KG1 (cell line): Measurements from ENCODE around the gene SLC12A5.
A peak's percentile ranks its signal among the peaks of the same experiment; 100 is the strongest.

Experiments used
- DNase-seq: peaks from one replicate; lab custom pipeline; 2025; lab: John Stamatoyannopoulos, UW

The SLC12A5 gene

GRCh38 chr20:46006022-46006705 lies 22.9 kb upstream of the SLC12A5 start:
- DNase-seq, result no peak

GRCh38 chr20:46006964-46007363 lies 22.1 kb upstream of the SLC12A5 start:
- DNase-seq, result no peak

- DNase-seq, result no peak
Observed at GRCh38 chr20:46007671-46008070, 21.3 kb upstream of the SLC12A5 start.

GRCh38 chr20:46009816-46010215 lies 19.2 kb upstream of the SLC12A5 start:
- no peak for DNase-seq

- no peak for DNase-seq
Observed at GRCh38 chr20:46010491-46011391, 18.3 kb upstream of the SLC12A5 start.

- no peak for DNase-seq
Observed at GRCh38 chr20:46011631-46012482, 17.2 kb upstream of the SLC12A5 start.

- no peak for DNase-seq
Observed at GRCh38 chr20:46012921-46013320, 16.1 kb upstream of the SLC12A5 start.

GRCh38 chr20:46013322-46013828 lies 15.6 kb upstream of the SLC12A5 start:
- no peak for DNase-seq

- peak; percentile 47 for DNase-seq
Observed at GRCh38 chr20:46013829-46014516, 15.0 kb upstream of the SLC12A5 start.

GRCh38 chr20:46014517-46015396 lies 14.3 kb upstream of the SLC12A5 start:
- no peak for DNase-seq

- DNase-seq, result no peak
Observed at GRCh38 chr20:46017272-46017671, 11.7 kb upstream of the SLC12A5 start.

- no peak for DNase-seq
Observed at GRCh38 chr20:46018112-46018511, 10.9 kb upstream of the SLC12A5 start.

GRCh38 chr20:46018611-46019010 lies 10.4 kb upstream of the SLC12A5 start:
- DNase-seq, result no peak

GRCh38 chr20:46020555-46020954 lies 8.5 kb upstream of the SLC12A5 start:
- DNase-seq, result no peak

GRCh38 chr20:46021361-46022359 lies 7.4 kb upstream of the SLC12A5 start:
- DNase-seq, result no peak

- peak; percentile 34 for DNase-seq
Observed at GRCh38 chr20:46022411-46023147, 6.4 kb upstream of the SLC12A5 start.

- no peak for DNase-seq
Observed at GRCh38 chr20:46023148-46023484, 5.9 kb upstream of the SLC12A5 start.

GRCh38 chr20:46023999-46024398 lies 5.0 kb upstream of the SLC12A5 start:
- no peak for DNase-seq

- DNase-seq, result no peak
Observed at GRCh38 chr20:46025376-46025783, 3.6 kb upstream of the SLC12A5 start.
